ENCODE data around the gene ELMOD1. TPM values are rescaled to one million over a fixed set of nuclear protein-coding genes. Genes with fewer than 3 reads are reported as not detected.

The ELMOD1 gene
- total RNA-seq, 1 donor from 2014 or later: 2.3 TPM

GRCh38 chr11:107689317-107690202, 98.6 kb downstream of the ELMOD1 start:
- Histone ChIP-seq H3K36me3 (no peaks in the 10 kb centered on the region), H3K27me3 (ENCODE audit: low read depth) (peaks cover 39% of the 10 kb centered on the region), H3K9me3 (replicated peaks) (no peaks in the 10 kb centered on the region), H3K4me3 (no peak overlapping the region), H3K27ac (replicated peaks) (no peak overlapping the region), H3K4me1 (peaks cover 7% of the 10 kb centered on the region)
- DNase-seq: peak; percentile 42
- intact Hi-C loops (cut with micrococcal nuclease): loop anchor here (5.0 kb wide), 1 partner anchor 112 kb away; no protein-coding TSS in a partner anchor
- peak; percentile 71 for TF ChIP-seq CTCF (IDR thresholded peaks at IDR 0.05; ENCODE audit: borderline replicate concordance)

GRCh38 chr11:107691000-107691750, 100.2 kb downstream of the ELMOD1 start:
- Histone ChIP-seq H3K36me3 (no peaks in the 10 kb centered on the region), H3K4me3 (no peak overlapping the region), H3K27me3 (ENCODE audit: low read depth) (peaks cover 41% of the 10 kb centered on the region), H3K27ac (replicated peaks) (no peak overlapping the region), H3K4me1 (peaks cover 7% of the 10 kb centered on the region), H3K9me3 (replicated peaks) (no peaks in the 10 kb centered on the region)
- TF ChIP-seq CTCF (IDR thresholded peaks at IDR 0.05; ENCODE audit: borderline replicate concordance): no peak
- no peak for DNase-seq
- intact Hi-C loops (cut with micrococcal nuclease): loop anchor here (5.0 kb wide), 1 partner anchor 114 kb away; no protein-coding TSS in a partner anchor

DNA sequence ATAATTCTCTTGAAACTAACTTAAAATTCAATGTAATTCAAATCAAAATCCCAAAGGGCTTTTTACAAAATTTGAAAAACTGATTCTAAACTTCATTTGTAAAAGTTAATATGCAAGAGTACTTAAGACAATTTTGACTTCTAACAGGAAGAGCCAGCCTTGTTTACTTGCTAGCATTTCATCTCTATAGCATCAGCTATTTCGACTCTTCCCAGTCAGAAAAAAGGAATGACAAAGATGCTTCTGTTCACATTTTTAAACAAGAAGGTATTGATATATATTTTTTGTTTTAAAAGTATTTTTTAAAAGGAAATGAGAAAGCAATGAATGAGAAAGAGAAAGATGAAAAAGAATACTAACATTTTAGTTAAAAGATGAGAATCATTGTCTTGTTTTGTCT, 104.5 kb downstream of the ELMOD1 start:
- DNase-seq: no peak
- no peaks in the 10 kb centered on the region for H3K4me1 ChIP-seq
- H3K27me3 ChIP-seq (ENCODE audit: low read depth): peaks cover 43% of the 10 kb centered on the region
- no peaks in the 10 kb centered on the region for H3K36me3 ChIP-seq
- intact Hi-C loops (cut with micrococcal nuclease): no loop called here
- H3K27ac ChIP-seq (replicated peaks): no peak overlapping the region
- TF ChIP-seq CTCF (IDR thresholded peaks at IDR 0.05; ENCODE audit: borderline replicate concordance): no peak
- H3K9me3 ChIP-seq (replicated peaks): no peaks in the 10 kb centered on the region
- H3K4me3 ChIP-seq: no peak overlapping the region

DNA sequence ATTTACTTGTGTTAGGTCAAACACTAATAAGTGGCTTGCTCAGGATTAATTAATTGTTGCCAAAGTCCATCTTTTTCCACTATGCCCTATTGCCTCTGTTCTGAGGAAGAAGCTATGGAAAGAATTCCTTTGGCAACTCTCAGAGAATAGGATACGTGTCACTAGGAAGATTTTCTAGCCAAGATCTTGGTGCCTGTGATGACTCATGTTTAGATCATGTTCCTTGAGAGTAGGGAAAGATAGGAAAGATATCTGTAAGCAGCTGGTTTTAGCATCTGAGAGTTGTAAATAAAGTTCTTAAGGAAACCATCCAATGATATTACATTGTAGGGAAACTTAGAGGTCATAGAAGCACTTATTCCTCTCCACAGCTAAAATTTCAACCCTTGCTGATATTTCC, 105.2 kb downstream of the ELMOD1 start:
- H3K4me3 ChIP-seq: no peak overlapping the region
- TF ChIP-seq CTCF (IDR thresholded peaks at IDR 0.05; ENCODE audit: borderline replicate concordance): no peak
- H3K9me3 ChIP-seq (replicated peaks): no peaks in the 10 kb centered on the region
- intact Hi-C loops (cut with micrococcal nuclease): no loop called here
- peaks cover 38% of the 10 kb centered on the region for H3K27me3 ChIP-seq (ENCODE audit: low read depth)
- H3K36me3 ChIP-seq: no peaks in the 10 kb centered on the region
- H3K4me1 ChIP-seq: no peaks in the 10 kb centered on the region
- H3K27ac ChIP-seq (replicated peaks): peak overlapping the region; percentile 32
- no peak for DNase-seq

GRCh38 chr11:107697291-107697690, 106.3 kb downstream of the ELMOD1 start:
- H3K9me3 ChIP-seq (replicated peaks): no peaks in the 10 kb centered on the region
- H3K27me3 ChIP-seq (ENCODE audit: low read depth): peaks cover 38% of the 10 kb centered on the region
- H3K4me1 ChIP-seq: no peaks in the 10 kb centered on the region
- no peak overlapping the region for H3K27ac ChIP-seq (replicated peaks)
- H3K4me3 ChIP-seq: no peak overlapping the region
- TF ChIP-seq CTCF (IDR thresholded peaks at IDR 0.05; ENCODE audit: borderline replicate concordance): no peak
- intact Hi-C loops (cut with micrococcal nuclease): no loop called here
- H3K36me3 ChIP-seq: no peaks in the 10 kb centered on the region
- no peak for DNase-seq
